H1 (cell line): Measurements from ENCODE around the gene PPIB. TPM values are rescaled to one million over a fixed set of nuclear protein-coding genes. Genes with fewer than 3 reads are reported as not detected.
A peak's percentile ranks its signal among the peaks of the same experiment; 100 is the strongest.

Experiments
- CTCF ChIA-PET: fragments of 300-600 bp; sonication (Branson Sonifier 250); formaldehyde crosslinking; loops from one replicate; lab custom pipeline; 2021; ENCODE audit not compliant: partially characterized antibody; lab: Charles Lee
- POLR2A ChIA-PET: fragments of 300-600 bp; sonication (Branson Sonifier 250); formaldehyde crosslinking; loops from one replicate; lab custom pipeline; 2021; ENCODE audit warnings: inconsistent platforms; ENCODE audit not compliant: partially characterized antibody; lab: Charles Lee
- DNase-seq, 2 experiments: peaks; one replicate each; pipeline versions ENCODE4 v3.0.0 to v3.0.0-alpha.2; 2010 to 2022; ENCODE audit warnings: low spot score in 2 of 2, low read depth in 1 of 2, mixed read lengths in 1 of 2
- FAIRE-seq: peaks from 2 replicates; lab custom pipeline; 2011; peaks lifted over from hg19 to GRCh38; lab: Jason Lieb, UNC
- H2AFZ ChIP-seq: 2 replicates; pipeline ENCODE4 v1.8.1; 2012; ENCODE audit warnings: low read length, inconsistent platforms
- H2AK5ac ChIP-seq: 2 replicates; pipeline ENCODE4 v1.6.1; 2013; ENCODE audit warnings: low read depth, low read length
- H2BK120ac ChIP-seq: replicated peaks from 2 replicates; pipeline ENCODE3; 2013; ENCODE audit warnings: low read depth, low read length, inconsistent platforms
- H2BK12ac ChIP-seq: 2 replicates; pipeline ENCODE4 v1.6.1; 2013; ENCODE audit warnings: low read depth, low read length
- H2BK15ac ChIP-seq: 2 replicates; pipeline ENCODE4 v1.6.1; 2013; ENCODE audit warnings: low read length
- H2BK20ac ChIP-seq: 2 replicates; pipeline ENCODE4 v1.6.1; 2013; ENCODE audit warnings: low read length
- H2BK5ac ChIP-seq: 2 replicates; pipeline ENCODE4 v1.6.1; 2013; ENCODE audit warnings: low read depth, low read length
- H3K14ac ChIP-seq: 2 replicates; pipeline ENCODE4 v1.6.1; 2013; ENCODE audit warnings: inconsistent platforms; ENCODE audit not compliant: insufficient read length
- H3K18ac ChIP-seq: 2 replicates; pipeline ENCODE4 v1.6.1; 2013; ENCODE audit warnings: low read length; ENCODE audit errors: extremely low read depth
- H3K23ac ChIP-seq: 2 replicates; pipeline ENCODE4 v1.6.1; 2013; ENCODE audit warnings: inconsistent platforms; ENCODE audit not compliant: insufficient read length
- H3K23me2 ChIP-seq: 2 replicates; pipeline ENCODE4 v1.6.1; 2013; ENCODE audit warnings: low read depth, low read length
- H3K27ac ChIP-seq: 2 replicates; pipeline ENCODE4 v1.6.1; 2011; ENCODE audit warnings: low read depth, low read length, inconsistent platforms
- H3K27me3 ChIP-seq, 4 experiments: replicated peaks in 1 of 4; 1 replicate in 1 of 4; 2 replicates in 3 of 4; pipeline versions ENCODE4 v1.6.1 to v1.8.1; 2011 to 2013; ENCODE audit warnings: low read length in 3 of 4, mild to moderate bottlenecking in 3 of 4, inconsistent platforms in 2 of 4, mixed read lengths in 2 of 4, moderate library complexity in 1 of 4; ENCODE audit not compliant: control insufficient read depth in 3 of 4, insufficient read depth in 3 of 4; ENCODE audit errors: extremely low read depth in 1 of 4
- H3K36me3 ChIP-seq, 4 experiments: 2 replicates each; pipeline versions ENCODE4 v1.6.1 to v1.8.1; 2011 to 2013; ENCODE audit warnings: mild to moderate bottlenecking in 4 of 4, low read length in 3 of 4, moderate library complexity in 2 of 4, control low read depth in 1 of 4, inconsistent platforms in 1 of 4; ENCODE audit not compliant: insufficient read depth in 4 of 4, control insufficient read depth in 2 of 4
- H3K4ac ChIP-seq: replicated peaks from 2 replicates; pipeline ENCODE3; 2013; ENCODE audit warnings: low read length, low read depth, mixed read lengths, inconsistent platforms; ENCODE audit not compliant: insufficient read length
- H3K4me1 ChIP-seq, 4 experiments: replicated peaks in 1 of 4; 1 replicate in 1 of 4; 2 replicates in 3 of 4; pipeline versions ENCODE4 v1.6.1 to v1.8.1; 2011 to 2013; ENCODE audit warnings: low read length in 3 of 4, inconsistent platforms in 2 of 4, mixed read lengths in 1 of 4; ENCODE audit not compliant: insufficient read depth in 4 of 4, control insufficient read depth in 3 of 4
- H3K4me2 ChIP-seq, 2 experiments: 2 replicates each; pipeline versions ENCODE4 v1.6.1 to v1.8.1; 2011 to 2013; ENCODE audit warnings: low read depth in 2 of 2, low read length in 2 of 2, control low read depth in 1 of 2, inconsistent platforms in 1 of 2, mild to moderate bottlenecking in 1 of 2; ENCODE audit not compliant: insufficient read depth in 1 of 2
- H3K4me3 ChIP-seq, 4 experiments: fragments of 200-600, 300-600 bp in 1 of 4; sonication (generic), shearing (Covaris generic), sonication (Bioruptor Twin) in 1 of 4; 2 replicates each; pipeline versions ENCODE4 v1.5.1 to v1.8.1; 2011 to 2016; ENCODE audit warnings: low read length in 4 of 4, low read depth in 3 of 4, control low read depth in 2 of 4, inconsistent platforms in 2 of 4, mild to moderate bottlenecking in 2 of 4, mixed read lengths in 1 of 4, moderate library complexity in 1 of 4; ENCODE audit not compliant: insufficient read depth in 2 of 4; ENCODE audit errors: extremely low read depth in 1 of 4
- H3K56ac ChIP-seq: replicated peaks from 2 replicates; pipeline ENCODE3; 2013; ENCODE audit warnings: low read depth, mild to moderate bottlenecking, mixed read lengths, low read length, inconsistent platforms; ENCODE audit not compliant: insufficient read length
- H3K79me1 ChIP-seq: 2 replicates; pipeline ENCODE4 v1.6.1; 2013; ENCODE audit warnings: low read depth, low read length, control low read depth
- H3K79me2 ChIP-seq, 2 experiments: 2 replicates each; pipeline versions ENCODE4 v1.6.1 to v1.8.1; 2012 to 2013; ENCODE audit warnings: low read length in 2 of 2, mild to moderate bottlenecking in 2 of 2, inconsistent platforms in 1 of 2; ENCODE audit not compliant: insufficient read depth in 2 of 2, control insufficient read depth in 1 of 2
- H3K9ac ChIP-seq, 4 experiments: replicated peaks in 1 of 4; 1 replicate in 1 of 4; 2 replicates in 3 of 4; pipeline versions ENCODE4 v1.6.1 to v1.8.1; 2011 to 2013; ENCODE audit warnings: low read depth in 3 of 4, low read length in 3 of 4, control low read depth in 2 of 4, mild to moderate bottlenecking in 2 of 4, moderate library complexity in 2 of 4, inconsistent platforms in 1 of 4; ENCODE audit errors: extremely low read depth in 1 of 4
- H3K9me3 ChIP-seq, 2 experiments: 2 replicates each; pipeline versions ENCODE4 v1.6.1 to v1.8.1; 2012 to 2013; ENCODE audit warnings: mild to moderate bottlenecking in 2 of 2, moderate library complexity in 2 of 2, control low read depth in 1 of 2, inconsistent platforms in 1 of 2, low read depth in 1 of 2, low read length in 1 of 2, mixed read lengths in 1 of 2; ENCODE audit not compliant: insufficient read depth in 2 of 2
- H4K20me1 ChIP-seq, 2 experiments: replicated peaks in 1 of 2; 2 replicates each; pipeline versions ENCODE3 to v1.8.1; 2011 to 2013; ENCODE audit warnings: inconsistent platforms in 2 of 2, low read length in 2 of 2, mild to moderate bottlenecking in 1 of 2; ENCODE audit not compliant: insufficient read depth in 2 of 2, control insufficient read depth in 1 of 2
- H4K5ac ChIP-seq: 2 replicates; pipeline ENCODE4 v1.6.1; 2013; ENCODE audit warnings: low read length, low read depth, mixed read lengths, inconsistent platforms; ENCODE audit not compliant: insufficient read length
- H4K8ac ChIP-seq: 2 replicates; pipeline ENCODE4 v1.8.0; 2013; ENCODE audit warnings: mild to moderate bottlenecking, moderate library complexity, low read length, inconsistent platforms; ENCODE audit not compliant: insufficient read depth; ENCODE audit errors: extremely low read depth
- H4K91ac ChIP-seq: replicated peaks from 2 replicates; pipeline ENCODE3; 2013; ENCODE audit warnings: low read length, mixed read lengths, inconsistent platforms; ENCODE audit not compliant: insufficient read length
- BCL11A ChIP-seq, 2 experiments: IDR thresholded peaks; one replicate each; pipeline ENCODE4 v1.6.1; 2011; ENCODE audit warnings: low read depth in 2 of 2, low read length in 2 of 2, mild to moderate bottlenecking in 2 of 2
- CTCF ChIP-seq, 3 experiments: IDR thresholded peaks; 1 replicate in 2 of 3; 2 replicates in 1 of 3; pipeline versions ENCODE4 v1.5.1 to v1.6.1; 2011; ENCODE audit warnings: low read length in 3 of 3, mild to moderate bottlenecking in 3 of 3, inconsistent platforms in 2 of 3, low read depth in 1 of 3, moderate library complexity in 1 of 3; ENCODE audit not compliant: insufficient read depth in 1 of 3; ENCODE audit errors: control extremely low read depth in 1 of 3
- FOSL1 ChIP-seq: IDR thresholded peaks from 2 replicates; pipeline ENCODE4 v1.6.1; 2011; ENCODE audit warnings: mild to moderate bottlenecking, low read depth, low read length, moderate library complexity; ENCODE audit not compliant: insufficient read depth
- GABPA ChIP-seq: IDR thresholded peaks from 2 replicates; pipeline ENCODE4 v1.6.1; 2011; ENCODE audit warnings: mild to moderate bottlenecking, low read length, moderate library complexity, borderline replicate concordance; ENCODE audit not compliant: insufficient read depth
- KDM4A ChIP-seq: IDR thresholded peaks from one replicate; pipeline ENCODE4 v1.7.1; 2012; ENCODE audit warnings: low read depth, mild to moderate bottlenecking, moderate library complexity, low read length, inconsistent platforms; ENCODE audit not compliant: severe bottlenecking
- NRF1 ChIP-seq: IDR thresholded peaks from 2 replicates; pipeline ENCODE4 v1.6.1; 2011; ENCODE audit warnings: mild to moderate bottlenecking, low read depth, low read length, improper control_type of control experiment
- RAD21 ChIP-seq, 2 experiments: IDR thresholded peaks in 1 of 2; conservative IDR thresholded peaks in 1 of 2; 2 replicates each; pipeline ENCODE4 v1.6.1; 2011; ENCODE audit warnings: low read depth in 2 of 2, low read length in 2 of 2, improper control_type of control experiment in 1 of 2, inconsistent platforms in 1 of 2, mild to moderate bottlenecking in 1 of 2, moderate library complexity in 1 of 2
- SAP30 ChIP-seq: fragments of 300-600 bp; sonication (generic); IDR thresholded peaks from 2 replicates; pipeline ENCODE4 v1.7.1; 2012; ENCODE audit warnings: low read length, moderate library complexity, mild to moderate bottlenecking, inconsistent platforms; ENCODE audit not compliant: insufficient read depth, insufficient replicate concordance
- SRF ChIP-seq: IDR thresholded peaks from 2 replicates; pipeline ENCODE4 v1.6.1; 2011; ENCODE audit warnings: mild to moderate bottlenecking, low read depth, low read length, moderate library complexity
- SUZ12 ChIP-seq: fragments of 200-600 bp; sonication (generic); IDR thresholded peaks from 2 replicates; pipeline ENCODE4 v1.6.1; 2012; ENCODE audit warnings: mild to moderate bottlenecking, inconsistent platforms, low read length, moderate library complexity, mixed read lengths
- WGBS, 2 experiments: shearing (Covaris generic) in 1 of 2; methylation state at CpG; one replicate each; pipeline versions ENCODE4 v1.1.6 to v1.1.7; 2013 to 2015; ENCODE audit warnings: low lambda C conversion rate in 2 of 2, mixed read lengths in 2 of 2, inconsistent platforms in 1 of 2, low coverage in 1 of 2, missing lambda C conversion rate in 1 of 2; ENCODE audit not compliant: insufficient replicate concordance in 2 of 2, insufficient coverage in 1 of 2, insufficient read length in 1 of 2; ENCODE audit errors: extremely low coverage in 1 of 2, missing lambda C conversion rate in 1 of 2; 5-methylcytosine and 5-hydroxymethylcytosine counted together
- polyA plus RNA-seq, 7 experiments: library from polyadenylated mRNA; depleted of rRNA in 3 of 7; stranded (reverse) in 5 of 7; unstranded in 2 of 7; fragments of >200 nt in 5 of 7; fragments of 200-250 nt in 2 of 7; gene quantifications; 1 replicate in 5 of 7; 2 replicates in 1 of 7; 4 replicates in 1 of 7; pipeline versions ENCODE4 v1.2.1 to v1.2.3, GENCODE V29; 2011 to 2013; ENCODE audit warnings: missing spikeins in 2 of 7, mixed read lengths in 2 of 7
- total RNA-seq: library from RNA; stranded (reverse); fragmentation: NEBNext Ultra II Directional; extraction: Animal tissue kit (Norgen Biotek cat#: 25700); gene quantifications from 2 replicates; pipeline ENCODE4 v1.2.1, GENCODE V29; 2021

PPIB gene
- total and polyA plus RNA-seq, 2 of the 8 experiments (the other 6 are each of a cell fraction or from before 2014, with no cell fraction given) = 558 to 579 TPM

- WGBS, 2 experiments = 91% methylated on average over 6 of the region's 6 CpGs; no CpG with 5 or more reads in 1 of the 2 experiments
- H3K4me2 ChIP-seq = no peak overlapping the region
- H2BK20ac ChIP-seq = no peak overlapping the region
- H3K27ac ChIP-seq = no peak overlapping the region
- H2BK5ac ChIP-seq = no peak overlapping the region
- H4K20me1 ChIP-seq = no peaks in the 10 kb centered on the region
- H3K14ac ChIP-seq = no peak overlapping the region
- no peak overlapping the region for H2AFZ ChIP-seq
- DNase-seq = no peak
- H3K23me2 ChIP-seq = no peaks in the 10 kb centered on the region
- H3K27me3 ChIP-seq = no peaks in the 10 kb centered on the region
- no peaks in the 10 kb centered on the region for H3K9me3 ChIP-seq
- H3K79me2 ChIP-seq = no peaks in the 10 kb centered on the region
- ChIA-PET CTCF (interaction anchor here (0.6 to 1.1 kb wide), 3 partner anchors 9 to 126 kb away, joined by 3 read pairs; no protein-coding TSS in a partner anchor), POLR2A (interaction anchor here (1.3 kb wide), 1 partner anchor 408 kb away, joined by 3 read pairs; no protein-coding TSS in a partner anchor)
- no peaks in the 10 kb centered on the region for H3K4me1 ChIP-seq
- no peak overlapping the region for H2BK15ac ChIP-seq
- no peak overlapping the region for H4K5ac ChIP-seq
- H3K4me3 ChIP-seq = no peak overlapping the region
- H2BK12ac ChIP-seq = no peak overlapping the region
- no peak overlapping the region; a peak in 1 of 7 replicates for H3K9ac ChIP-seq
- no peak overlapping the region for H4K91ac ChIP-seq
- no peak for FAIRE-seq
- no peak overlapping the region for H4K8ac ChIP-seq
- no peaks in the 10 kb centered on the region for H3K36me3 ChIP-seq
- H3K23ac ChIP-seq = no peak overlapping the region
- H3K4ac ChIP-seq = no peak overlapping the region
- no peak overlapping the region for H2AK5ac ChIP-seq
- no peak overlapping the region for H3K18ac ChIP-seq
- H3K79me1 ChIP-seq = no peaks in the 10 kb centered on the region
- H2BK120ac ChIP-seq = no peak overlapping the region
- H3K56ac ChIP-seq = no peak overlapping the region
- TF ChIP-seq SRF (no peak), RAD21 (IDR thresholded peaks at IDR 0.05 in 1 of 2, conservative IDR thresholded peaks at IDR 0.05 in 1 of 2; ENCODE audit: low read depth in 2 of 2, low read length in 2 of 2) (peak in 1 of 2 experiments; percentile 39; a peak in 1 of 4 replicates), GABPA (no peak), SUZ12 (no peak), KDM4A (no peak), SAP30 (no peak), NRF1 (no peak), CTCF (IDR thresholded peaks at IDR 0.05; ENCODE audit: control extremely low read depth in 1 of 3, insufficient read depth in 1 of 3, low read depth in 1 of 3, low read length in 3 of 3) (peak in 2 of 3 experiments; percentile 2 to 12; a peak in 2 of 4 replicates), FOSL1 (no peak), BCL11A (IDR thresholded peaks at IDR 0.05; ENCODE audit: low read depth in 2 of 2, low read length in 2 of 2) (no peak)
Observed at GRCh38 chr15:64193971-64194370, 31.1 kb upstream of the PPIB start.
